ENCODE measurements around the gene PRKD1. TPM values are rescaled to one million over a fixed set of nuclear protein-coding genes. Genes with fewer than 3 reads are reported as not detected.
"Not testable (repeated sequence)": the region's sequence is repeated elsewhere in the genome, so short reads cannot be mapped to it uniquely, and the experiment has no call there.

PRKD1 gene
- total RNA-seq, 1 experiment from 2014 or later, result 4.7 TPM

DNA sequence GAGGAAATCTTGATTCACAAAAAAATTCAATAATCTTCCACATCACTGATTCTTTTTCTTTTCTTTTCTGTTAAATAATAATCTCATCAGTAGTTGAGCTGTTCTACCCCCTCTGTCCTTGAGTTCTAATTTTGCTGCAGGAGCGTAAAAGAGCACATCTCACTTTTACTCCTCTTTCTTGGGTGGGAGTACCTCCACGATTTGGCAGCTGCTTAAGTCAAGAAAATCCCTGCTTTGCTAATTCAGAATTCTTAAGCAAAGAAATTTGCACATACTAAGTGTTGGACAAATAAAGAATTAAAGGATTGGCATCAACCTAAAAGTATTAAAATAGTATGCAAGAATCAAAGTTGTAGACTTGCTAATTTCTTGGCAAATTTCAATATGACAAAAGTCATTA lies 128.8 kb downstream of the PRKD1 start:
- DNase-seq (ENCODE audit: low spot score), result no peak

DNA sequence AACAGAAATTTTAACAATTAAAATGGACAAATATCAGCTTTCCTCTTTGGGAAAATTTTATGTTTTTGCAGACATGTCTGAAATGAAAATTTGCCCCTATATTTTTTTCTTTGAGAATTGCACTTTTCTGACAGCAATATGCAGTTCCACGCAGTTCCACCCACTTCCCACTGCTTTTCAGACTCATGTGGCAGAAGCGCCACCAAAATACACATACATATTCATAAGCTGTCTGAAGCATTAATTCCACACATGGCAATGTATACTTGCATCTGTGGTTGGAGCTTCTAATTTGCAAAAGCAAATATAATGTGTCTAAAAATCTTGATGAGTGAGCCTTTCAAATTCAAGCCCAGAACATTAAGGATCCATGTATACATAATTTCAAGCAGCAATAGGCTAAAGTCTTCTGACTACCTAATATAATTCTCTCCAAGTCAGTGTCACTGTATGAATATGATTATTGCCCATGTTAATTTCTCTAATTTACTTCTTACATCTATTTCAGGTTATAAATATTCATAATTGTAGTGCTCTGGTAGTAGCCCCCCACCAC lies 129.5 kb downstream of the PRKD1 start:
- DNase-seq (ENCODE audit: low spot score), result no peak

DNA sequence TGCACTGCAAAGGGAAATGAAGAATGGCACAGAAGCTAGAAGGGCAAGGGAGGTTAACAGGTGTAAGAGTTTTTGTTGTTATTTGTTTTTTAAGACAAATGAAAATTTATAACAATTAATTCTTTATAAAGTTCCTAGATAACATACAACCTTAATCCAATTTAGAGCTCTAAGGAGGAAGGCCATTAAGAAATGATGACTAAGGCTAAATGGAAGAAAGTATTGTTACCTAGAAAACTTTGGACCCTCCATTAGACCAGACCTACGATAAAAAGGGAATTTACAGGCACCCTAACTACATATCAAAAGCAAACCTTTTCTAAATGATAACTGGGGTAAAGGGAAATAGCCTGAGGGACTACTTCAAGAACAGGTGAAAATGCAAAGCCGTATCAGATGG lies 130.8 kb downstream of the PRKD1 start:
- no peak for DNase-seq (ENCODE audit: low spot score)

DNA sequence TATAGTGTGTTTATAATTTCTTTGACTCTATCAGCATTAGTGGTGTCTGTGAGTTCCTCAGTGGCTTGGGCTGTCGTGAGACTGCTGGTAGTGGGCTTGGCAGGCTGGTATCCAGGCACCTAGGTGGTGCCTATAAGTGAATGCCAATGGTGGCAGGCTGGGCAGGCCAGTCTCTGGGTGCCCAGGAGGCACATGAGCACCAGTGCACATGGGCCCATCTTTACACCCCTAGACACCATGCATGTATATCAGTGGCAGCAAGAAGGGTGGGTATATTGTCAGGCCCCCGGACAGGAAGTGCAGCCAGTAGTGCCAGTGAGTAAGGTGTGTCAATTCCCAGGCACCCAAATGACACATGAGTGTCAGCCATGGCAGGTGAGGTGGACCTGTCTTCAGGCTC lies 138.2 kb downstream of the PRKD1 start:
- no peak for DNase-seq (ENCODE audit: low spot score)

DNA sequence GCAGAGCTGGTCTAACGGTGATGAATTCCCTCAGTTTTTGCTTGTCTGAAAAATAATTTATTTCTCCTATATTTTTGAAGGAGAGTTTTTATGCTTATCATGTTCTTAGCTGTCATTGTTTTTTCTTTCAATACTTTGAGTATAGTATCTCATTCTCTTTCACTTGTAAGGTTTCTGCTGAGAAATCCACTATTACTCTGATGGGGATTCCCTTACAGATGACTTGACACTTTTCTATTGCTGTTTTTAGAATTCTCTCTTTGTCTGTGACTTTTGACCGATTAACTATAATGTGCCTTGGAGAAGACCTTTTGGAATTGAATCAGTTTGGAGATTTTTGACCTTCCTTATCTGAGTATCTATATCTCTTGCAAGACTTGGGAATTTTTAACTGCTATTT lies 139.6 kb downstream of the PRKD1 start:
- DNase-seq (ENCODE audit: low spot score), result no peak

DNA sequence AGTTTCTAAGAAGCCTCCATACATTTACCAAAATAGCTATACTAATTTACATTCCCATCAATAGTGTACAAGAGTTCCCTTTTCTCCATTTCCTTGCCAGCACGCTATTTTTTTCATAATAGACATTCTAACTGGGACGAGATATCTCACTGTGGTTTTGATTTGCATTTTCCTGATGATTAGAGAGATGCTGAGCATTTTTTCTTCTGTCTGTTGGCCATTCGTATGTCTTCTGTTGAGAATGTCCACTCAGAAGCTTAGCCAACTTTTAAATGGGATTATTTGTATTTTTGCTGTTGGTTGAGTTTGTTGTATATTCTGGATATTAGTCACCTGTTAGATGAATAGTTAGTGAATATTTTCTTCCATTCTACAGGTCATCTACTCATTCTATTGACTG lies 144.1 kb downstream of the PRKD1 start:
- DNase-seq (ENCODE audit: low spot score), result no peak

DNA sequence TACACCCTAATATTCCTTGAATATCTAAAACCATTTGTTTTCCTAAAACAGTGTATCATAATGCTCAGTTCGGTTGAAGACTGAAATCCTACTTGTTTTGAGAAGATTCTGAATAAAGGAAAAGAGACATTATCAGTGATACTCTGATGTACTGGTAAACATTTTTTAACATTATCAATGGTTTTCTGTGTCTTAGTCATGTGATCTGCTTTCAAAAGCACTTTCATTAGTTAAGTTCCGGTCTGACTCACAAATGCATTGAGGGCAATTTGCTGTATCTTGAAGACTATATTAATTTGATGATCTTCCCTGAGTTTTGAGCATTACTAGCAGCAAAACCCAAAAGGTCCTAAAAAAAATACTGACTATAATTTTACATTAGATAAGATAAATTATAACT lies 145.6 kb downstream of the PRKD1 start:
- DNase-seq (ENCODE audit: low spot score), result no peak

DNA sequence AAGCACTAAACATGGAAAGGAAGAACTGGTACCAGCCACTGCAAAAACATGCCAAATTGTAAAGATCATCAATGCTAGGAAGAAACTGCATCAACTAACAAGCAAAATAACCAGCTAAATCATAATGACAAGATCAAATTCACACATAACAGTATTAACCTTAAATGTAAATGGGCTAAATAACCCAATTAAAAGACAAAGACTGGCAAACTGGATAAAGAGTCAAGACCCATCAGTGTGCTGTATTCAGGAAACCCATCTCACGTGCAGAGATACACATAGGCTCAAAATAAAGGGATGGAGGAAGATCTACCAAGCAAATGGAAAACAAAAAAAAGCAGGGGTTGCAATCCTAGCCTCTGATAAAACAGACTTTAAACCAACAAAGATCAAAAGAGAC lies 150.5 kb downstream of the PRKD1 start:
- not testable (repeated sequence) for DNase-seq (ENCODE audit: low spot score)

DNA sequence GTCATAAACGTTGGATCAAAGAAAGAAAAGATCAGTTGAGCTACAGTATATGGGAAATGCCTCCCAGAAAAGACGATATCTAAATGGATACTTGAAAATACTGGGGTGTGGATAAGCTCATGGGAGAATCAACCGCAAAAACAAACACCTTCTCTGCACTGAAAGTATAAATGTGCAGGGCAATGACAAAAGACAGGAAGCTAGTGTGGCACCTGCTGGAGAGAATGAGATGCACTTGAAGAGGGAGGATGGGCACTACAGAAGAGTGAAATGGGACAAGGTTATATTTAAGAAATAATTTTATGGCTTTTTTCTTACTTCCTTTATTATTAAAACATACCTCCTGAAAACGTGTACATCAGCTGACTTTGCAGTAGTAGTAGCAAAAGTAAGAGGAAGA lies 153.7 kb downstream of the PRKD1 start:
- no peak for DNase-seq (ENCODE audit: low spot score)

DNA sequence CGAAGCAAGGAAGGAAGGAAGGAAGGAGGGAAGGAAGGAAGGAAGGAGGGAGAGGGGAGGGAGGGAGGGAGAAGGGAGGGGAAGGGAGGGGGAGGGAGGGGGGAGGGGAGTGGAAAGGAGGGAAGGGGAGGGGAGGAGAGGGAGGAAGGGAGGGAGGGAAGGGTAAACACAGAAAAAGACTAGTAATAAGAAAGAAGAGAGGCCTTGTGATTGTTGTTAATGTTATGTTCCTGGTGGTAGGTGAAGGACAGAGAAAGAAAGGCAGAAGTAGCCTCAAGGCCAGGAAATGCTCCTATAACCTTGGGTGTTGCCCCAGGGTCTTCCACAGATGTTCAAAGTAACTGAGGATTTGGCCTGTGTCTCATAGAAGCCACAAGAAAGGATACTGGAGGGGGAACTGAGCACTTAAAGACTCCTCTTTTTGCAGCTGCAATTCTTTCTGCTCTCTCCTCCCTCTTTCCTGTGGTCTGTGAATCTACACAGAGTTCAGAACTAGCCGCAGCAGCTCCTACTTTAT lies 164.2 kb downstream of the PRKD1 start:
- no peak for DNase-seq (ENCODE audit: low spot score)

DNA sequence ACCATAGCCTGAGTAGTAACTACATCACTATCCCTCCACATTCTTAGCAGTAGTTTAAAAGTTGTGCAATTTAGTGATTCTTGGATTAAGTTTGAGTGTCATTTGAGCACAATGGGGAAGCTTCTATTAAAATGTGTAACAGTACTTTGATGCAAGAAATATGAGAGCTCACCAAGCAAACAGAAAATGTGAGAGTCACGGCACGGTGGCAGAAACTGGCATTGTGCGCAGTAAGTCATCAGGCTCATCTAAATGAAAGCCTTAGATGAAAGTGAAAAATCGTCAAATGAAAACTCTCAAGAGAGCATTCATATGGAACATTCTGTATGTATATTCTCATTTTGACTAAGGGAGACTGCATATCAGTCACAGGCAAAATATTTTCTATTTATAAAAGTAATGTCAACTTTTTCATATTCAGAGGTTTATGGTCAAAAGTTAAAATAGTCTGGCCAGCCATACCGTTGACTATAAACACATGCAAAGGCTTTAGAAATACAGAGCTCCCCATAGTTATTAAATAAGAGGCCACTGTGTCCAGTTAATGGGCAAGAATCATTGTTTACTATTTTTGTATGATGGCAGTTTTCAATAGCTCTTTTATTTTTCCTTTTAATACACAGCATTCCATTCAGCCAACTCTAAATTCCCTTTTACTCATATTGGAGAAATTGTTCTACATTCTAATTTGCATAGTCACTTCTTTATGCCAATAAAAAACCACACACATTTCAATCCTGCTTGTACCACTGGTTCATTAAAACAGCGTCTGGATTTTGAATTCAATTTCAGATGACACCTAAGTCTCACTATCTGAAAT lies 167.9 kb downstream of the PRKD1 start:
- DNase-seq (ENCODE audit: low spot score), result no peak

DNA sequence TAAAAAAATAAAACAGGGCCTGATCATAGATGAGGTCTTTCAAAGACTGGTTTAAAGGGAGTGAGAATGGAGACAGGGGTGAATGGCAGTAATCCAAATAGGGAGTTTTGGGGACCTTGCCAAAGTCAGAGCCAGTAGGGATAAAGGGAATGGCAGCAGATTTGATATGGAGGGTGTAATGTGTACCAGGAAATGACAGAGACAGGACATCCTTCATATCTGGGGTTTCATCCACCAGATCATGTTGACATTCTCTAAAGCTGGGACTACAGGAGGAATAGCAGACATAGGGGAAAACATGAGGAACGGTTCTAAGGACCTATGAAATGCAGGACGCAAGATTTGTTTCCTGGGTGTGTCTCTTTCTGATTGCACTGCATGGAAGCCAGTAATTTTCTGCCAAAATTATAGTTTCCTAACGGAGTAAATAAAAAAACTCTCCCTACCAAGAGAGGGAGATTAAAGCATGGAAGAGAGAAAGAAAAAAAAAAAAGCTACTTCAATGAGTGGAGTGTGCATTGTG lies 169.9 kb downstream of the PRKD1 start:
- no peak for DNase-seq (ENCODE audit: low spot score)

DNA sequence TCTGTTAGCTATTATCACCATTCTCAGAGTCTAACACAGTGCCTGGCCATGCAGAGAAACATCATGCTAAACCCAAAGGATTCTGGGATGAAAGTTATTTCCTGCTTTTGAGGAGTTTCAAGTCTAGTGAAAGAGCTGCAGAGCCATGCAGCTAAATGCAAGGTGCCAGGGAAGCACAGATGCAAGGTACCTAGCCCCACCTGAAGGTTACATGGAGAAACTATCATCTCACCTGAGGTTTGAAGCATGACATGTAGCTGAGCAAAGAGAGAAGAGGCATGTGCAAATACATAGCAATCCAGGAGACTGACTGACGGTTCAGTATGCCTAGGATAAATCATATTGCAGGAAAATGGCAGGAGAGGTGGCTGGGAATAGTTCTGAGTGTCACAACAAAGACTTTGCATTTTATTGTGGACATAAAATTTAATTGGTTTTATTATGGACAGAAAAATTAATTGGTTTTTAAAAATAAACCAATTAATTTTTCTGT lies 170.4 kb downstream of the PRKD1 start:
- DNase-seq (ENCODE audit: low spot score), result no peak

DNA sequence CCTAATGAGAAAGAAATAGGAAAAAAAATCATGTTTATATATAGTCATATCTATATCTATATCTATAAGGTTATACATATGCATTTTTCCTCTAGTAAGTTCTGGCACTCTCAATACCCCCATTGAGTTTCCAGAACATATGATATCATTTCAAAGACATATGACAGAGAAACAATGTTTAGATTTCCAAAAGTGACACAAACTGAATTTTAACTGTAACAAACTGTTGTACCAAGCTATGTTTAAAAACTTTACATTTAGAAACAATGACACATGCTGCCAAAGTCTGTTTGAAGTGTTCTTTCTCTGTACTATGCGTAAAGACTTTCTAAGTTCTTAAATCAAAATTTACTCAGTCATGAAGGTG lies 171.6 kb downstream of the PRKD1 start:
- DNase-seq (ENCODE audit: low spot score), result no peak

DNA sequence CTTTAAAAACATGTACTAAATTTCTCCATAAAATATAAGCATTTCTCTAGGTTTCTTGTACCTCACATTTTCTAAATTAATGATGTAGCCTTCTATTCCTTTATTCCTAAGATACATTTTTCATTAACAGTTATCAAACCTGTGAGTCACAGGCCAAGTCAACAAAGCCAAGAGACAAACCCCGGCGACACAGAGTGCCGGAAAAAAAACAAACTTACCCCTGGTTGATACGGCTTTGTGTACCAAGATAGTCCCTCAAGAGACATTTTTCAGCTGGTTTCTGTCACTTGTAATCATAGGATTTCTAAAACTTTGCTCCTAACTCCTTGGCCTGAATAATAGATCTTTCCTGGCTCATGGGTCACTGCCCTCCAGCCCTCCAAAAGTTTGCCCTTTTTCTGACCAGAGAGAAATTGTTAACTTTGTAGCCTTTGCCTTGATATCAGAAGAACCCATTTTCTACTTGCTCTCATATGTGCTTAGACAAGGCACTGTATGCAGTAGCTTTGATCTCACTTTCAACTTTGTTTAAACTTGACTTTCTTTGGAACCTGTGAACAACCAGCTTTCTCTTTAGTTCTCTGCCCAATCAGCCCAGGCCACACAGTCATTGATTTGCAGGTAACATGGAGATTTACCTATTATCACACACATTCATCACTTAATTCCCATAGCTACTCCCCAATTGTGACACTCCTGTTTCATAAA lies 172.2 kb downstream of the PRKD1 start:
- no peak for DNase-seq (ENCODE audit: low spot score)

DNA sequence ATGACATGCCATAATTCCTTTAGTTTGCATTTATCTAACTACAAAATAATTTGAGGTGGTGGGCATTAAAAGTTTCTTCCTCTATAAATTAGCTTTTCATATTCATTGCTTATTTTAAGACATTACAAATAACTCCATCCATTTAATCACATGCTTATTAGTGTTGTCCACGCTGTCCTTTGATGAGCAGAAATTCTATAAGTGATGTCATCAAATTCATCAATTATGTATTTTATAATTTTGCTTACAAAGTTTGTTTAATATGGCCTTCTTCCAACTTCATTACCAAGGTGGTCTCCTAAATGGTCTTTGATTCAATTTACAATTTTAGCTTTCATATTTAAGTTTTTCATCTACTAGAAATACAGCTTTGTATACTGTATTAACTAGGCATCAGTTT lies 173.5 kb downstream of the PRKD1 start:
- DNase-seq (ENCODE audit: low spot score), result no peak

DNA sequence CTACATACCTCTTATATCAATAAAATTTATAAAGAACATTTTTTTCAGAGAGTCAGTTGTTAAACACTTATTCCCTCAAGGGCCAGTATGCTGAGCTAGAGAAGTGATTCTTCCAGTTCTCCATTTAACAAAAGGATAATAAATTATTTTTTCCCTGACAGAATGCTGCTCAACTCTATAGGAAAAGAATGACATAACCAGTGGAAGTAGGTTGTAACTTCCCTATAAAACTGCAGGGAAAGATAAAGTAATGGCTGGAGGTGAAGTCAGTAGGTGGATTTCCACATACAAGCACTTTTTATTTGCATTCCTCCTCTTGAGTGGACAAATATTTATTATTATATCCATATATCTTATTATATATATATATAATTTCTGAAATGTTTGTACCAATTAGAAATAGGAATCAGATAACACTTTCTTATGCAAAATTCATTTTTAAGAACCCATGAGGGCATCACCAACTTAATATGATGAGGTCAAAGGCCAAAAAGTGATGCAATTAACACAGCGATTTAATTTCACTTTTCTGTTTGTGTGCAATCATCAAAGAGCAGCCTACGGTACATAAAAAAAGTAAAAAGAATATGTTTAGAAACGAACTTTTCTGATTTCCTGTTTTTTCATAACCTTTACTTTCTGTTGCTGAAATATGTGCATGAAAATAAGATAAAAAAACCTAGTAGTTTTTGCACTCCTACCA lies 175.3 kb downstream of the PRKD1 start:
- DNase-seq (ENCODE audit: low spot score), result no peak

DNA sequence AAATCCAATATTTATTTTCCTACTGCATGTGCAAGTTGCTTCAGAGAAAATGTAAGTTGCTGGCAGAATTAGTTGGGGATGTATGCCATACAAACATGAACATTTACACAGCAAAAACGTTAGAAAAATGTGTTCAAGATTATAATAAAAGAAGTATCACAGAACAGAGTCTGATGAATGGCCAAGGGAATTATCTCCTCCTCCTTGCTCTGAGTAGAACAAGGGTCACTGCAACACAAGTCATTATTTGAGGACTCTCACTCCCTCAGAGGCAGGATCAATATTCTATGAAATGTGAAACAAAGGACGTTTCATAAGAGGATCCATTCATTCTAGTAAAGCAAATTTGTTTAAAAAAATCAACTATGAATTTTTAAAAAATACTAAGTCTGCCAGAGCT lies 177.8 kb downstream of the PRKD1 start:
- DNase-seq (ENCODE audit: low spot score), result no peak

DNA sequence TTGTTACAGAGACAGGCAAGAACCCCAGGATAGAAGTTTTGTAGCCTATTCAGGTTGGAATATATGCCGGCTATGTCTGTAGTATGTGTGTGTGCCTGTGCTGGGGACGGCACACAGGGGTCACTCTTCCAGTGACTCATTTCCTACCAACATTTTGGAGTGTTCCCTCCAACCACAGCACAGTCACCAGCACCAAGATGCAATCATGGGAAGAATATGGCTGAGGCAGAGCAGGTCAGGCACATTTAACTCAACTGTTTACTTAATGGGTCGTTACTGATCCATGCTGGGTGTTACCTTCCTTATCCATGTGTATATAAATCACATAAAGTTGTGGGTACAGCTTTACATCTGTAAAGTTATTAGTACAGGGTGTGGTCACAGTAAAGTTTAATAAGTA lies 178.3 kb downstream of the PRKD1 start:
- DNase-seq (ENCODE audit: low spot score), result peak; percentile 39

DNA sequence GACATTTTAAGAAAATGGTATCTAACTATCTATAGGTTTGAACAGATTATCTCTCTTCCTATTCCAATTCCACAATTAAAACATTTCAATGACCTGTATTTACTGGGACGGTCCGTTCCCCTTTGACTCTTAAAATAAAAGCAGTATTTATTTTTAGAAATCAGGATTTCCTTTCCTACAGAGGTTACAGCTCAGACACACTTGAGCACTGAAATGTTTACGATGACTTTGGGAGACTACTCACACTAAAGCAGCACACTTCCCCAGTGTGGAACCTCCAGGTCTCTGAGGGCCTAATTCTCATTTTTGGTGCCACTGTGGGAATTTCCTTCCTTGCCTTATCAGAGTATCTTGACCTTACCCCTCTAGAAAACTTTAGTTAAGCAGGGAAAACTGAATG lies 181.8 kb downstream of the PRKD1 start:
- DNase-seq (ENCODE audit: low spot score), result no peak

DNA sequence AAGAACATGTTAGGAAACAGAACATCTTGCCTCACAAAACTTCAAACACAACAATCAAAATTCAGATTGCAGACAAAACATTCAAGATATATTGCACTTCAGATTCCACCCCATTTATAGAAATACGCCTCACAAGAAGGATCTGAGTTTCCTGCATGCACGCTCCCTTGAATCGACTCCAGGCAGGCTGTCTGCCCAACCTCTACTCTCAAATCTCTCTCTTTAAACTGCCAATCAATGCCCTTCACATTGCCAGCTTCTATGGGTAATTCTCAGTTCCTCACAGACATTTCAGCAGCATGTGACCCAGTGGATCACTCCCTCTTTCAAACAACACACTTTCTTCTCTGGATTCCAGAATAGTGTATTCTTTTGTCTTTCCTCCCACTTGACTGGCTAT lies 184.1 kb downstream of the PRKD1 start:
- DNase-seq (ENCODE audit: low spot score), result no peak

DNA sequence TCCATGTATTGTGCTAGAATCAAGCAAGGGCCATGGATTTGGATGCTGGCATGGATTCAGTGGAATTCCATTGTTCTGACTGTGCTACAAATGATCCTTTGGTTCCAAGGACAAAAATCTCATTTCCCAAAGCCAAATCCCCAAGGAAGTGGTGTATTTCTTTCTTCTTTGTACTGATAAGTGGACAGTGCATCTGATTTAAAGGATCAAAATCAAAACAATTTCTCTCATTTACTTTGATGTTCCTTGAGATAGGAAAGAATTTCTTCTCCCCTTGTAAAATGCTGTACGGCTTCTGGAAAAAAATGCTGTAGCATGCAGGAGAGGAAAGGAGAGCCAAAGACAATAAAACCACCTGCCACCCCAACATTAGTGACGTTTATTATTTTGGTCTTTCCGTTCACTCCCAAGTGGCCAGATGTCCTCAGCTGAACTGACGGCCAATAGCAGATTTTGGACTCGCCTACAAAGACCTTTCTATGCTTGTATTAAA lies 185.7 kb downstream of the PRKD1 start:
- DNase-seq (ENCODE audit: low spot score), result peak; percentile 68

Data from A172 (cell line).